OCI-LY7 (cell line): ENCODE data around the gene ROMO1. TPM values are rescaled to one million over a fixed set of nuclear protein-coding genes. Genes with fewer than 3 reads are reported as not detected.
A peak's percentile ranks its signal among the peaks of the same experiment; 100 is the strongest.

Source experiments
- BruUV-seq: library from RNA; stranded (reverse); fragments of 400-500 nt; replicated peaks from 2 replicates; lab custom pipeline; 2021; lab: Mats Ljungman, UMichigan
- CTCF ChIA-PET: fragments of 300-600 bp; sonication (Branson Sonifier 250); formaldehyde crosslinking; loops from one replicate; lab custom pipeline; 2022; ENCODE audit warnings: antibody characterized with exemption; ENCODE audit not compliant: unreplicated experiment; lab: Charles Lee
- POLR2A ChIA-PET: fragments of 300-600 bp; sonication (Branson Sonifier 250); formaldehyde crosslinking; loops from one replicate; lab custom pipeline; 2022; ENCODE audit warnings: antibody characterized with exemption; lab: Charles Lee
- DNase-seq: peaks from one replicate; pipeline ENCODE4 v3.0.0-alpha.2; 2015; ENCODE audit warnings: low spot score
- H2AFZ ChIP-seq: fragments of 200-600 bp; sonication (generic), shearing (Covaris generic); 2 replicates; pipeline ENCODE4 v1.6.1; 2014; ENCODE audit warnings: mild to moderate bottlenecking, antibody characterized with exemption, low read length, moderate library complexity
- H3K27ac ChIP-seq: fragments of 200-600 bp; sonication (generic); 2 replicates; pipeline ENCODE4 v1.5.1; 2014; ENCODE audit warnings: mixed run types, low read depth, mild to moderate bottlenecking, moderate library complexity, low read length, inconsistent platforms; ENCODE audit not compliant: poor library complexity, severe bottlenecking
- H3K36me3 ChIP-seq: fragments of 200-600 bp; sonication (generic); 2 replicates; pipeline ENCODE4 v1.6.1; 2014; ENCODE audit warnings: mild to moderate bottlenecking, antibody characterized with exemption, low read length, moderate library complexity, mixed read lengths; ENCODE audit not compliant: insufficient read depth
- H3K4me1 ChIP-seq: fragments of 200-600 bp; sonication (generic); 2 replicates; pipeline ENCODE4 v1.5.1; 2014; ENCODE audit warnings: mild to moderate bottlenecking, low read length; ENCODE audit not compliant: insufficient read depth, poor library complexity, severe bottlenecking
- H3K4me2 ChIP-seq: fragments of 200-600 bp; sonication (generic); 2 replicates; pipeline ENCODE4 v1.6.1; 2014; ENCODE audit warnings: mild to moderate bottlenecking, low read length
- H3K4me3 ChIP-seq: fragments of 200-600 bp; sonication (generic); 2 replicates; pipeline ENCODE4 v1.5.1; 2014; ENCODE audit warnings: mild to moderate bottlenecking, low read depth, low read length; ENCODE audit not compliant: poor library complexity, severe bottlenecking
- H3K79me2 ChIP-seq: fragments of 200-600 bp; sonication (generic); 2 replicates; pipeline ENCODE4 v1.6.1; 2016; ENCODE audit warnings: low read depth, mild to moderate bottlenecking, low read length, moderate library complexity, mixed read lengths; ENCODE audit not compliant: insufficient read depth
- H3K9me2 ChIP-seq: fragments of 200-600 bp; sonication (generic); 2 replicates; pipeline ENCODE4 v1.6.1; 2016; ENCODE audit warnings: mild to moderate bottlenecking, low read length, mixed read lengths; ENCODE audit not compliant: insufficient read depth
- H3K9me3 ChIP-seq: fragments of 200-600 bp; sonication (generic); 2 replicates; pipeline ENCODE4 v1.6.1; 2014; ENCODE audit warnings: mild to moderate bottlenecking, mixed run types, low read length, mixed read lengths
- H4K20me1 ChIP-seq: fragments of 200-600 bp; sonication (generic); 2 replicates; pipeline ENCODE4 v1.6.1; 2014; ENCODE audit warnings: mild to moderate bottlenecking, antibody characterized with exemption, low read length, moderate library complexity, mixed read lengths; ENCODE audit not compliant: insufficient read depth
- EZH2phosphoT487 ChIP-seq: fragments of 200-600 bp; sonication (generic); IDR thresholded peaks from 2 replicates; pipeline ENCODE4 v1.6.1; 2018; ENCODE audit warnings: low read depth, borderline replicate concordance, mild to moderate bottlenecking, mixed run types, antibody characterized with exemption, low read length, moderate library complexity, mixed read lengths
- intact Hi-C: fragments of 100-400 bp; cut with micrococcal nuclease; formaldehyde crosslinking; loops from one replicate; pipeline ENCODE4 v1.10.0; 2022; ENCODE audit not compliant: unreplicated experiment
- total RNA-seq, 2 experiments: library from RNA; depleted of rRNA in 1 of 2; stranded (reverse); fragments of >200 nt in 1 of 2; shearing (Covaris generic) in 1 of 2; gene quantifications; 2 replicates each; pipeline ENCODE4 v1.2.3, GENCODE V29; 2014 to 2022
- TF ChIP-seq, protein P1 (sequence below): fragments of 200-600 bp; sonication (generic); conservative IDR thresholded peaks from 2 replicates; pipeline ENCODE4 v1.5.1; 2014; ENCODE audit warnings: mild to moderate bottlenecking, antibody characterized with exemption, low read length, moderate library complexity, mixed read lengths

The ROMO1 gene
- total RNA-seq, 2 experiments from 2014 or later = 164 to 393 TPM

DNA sequence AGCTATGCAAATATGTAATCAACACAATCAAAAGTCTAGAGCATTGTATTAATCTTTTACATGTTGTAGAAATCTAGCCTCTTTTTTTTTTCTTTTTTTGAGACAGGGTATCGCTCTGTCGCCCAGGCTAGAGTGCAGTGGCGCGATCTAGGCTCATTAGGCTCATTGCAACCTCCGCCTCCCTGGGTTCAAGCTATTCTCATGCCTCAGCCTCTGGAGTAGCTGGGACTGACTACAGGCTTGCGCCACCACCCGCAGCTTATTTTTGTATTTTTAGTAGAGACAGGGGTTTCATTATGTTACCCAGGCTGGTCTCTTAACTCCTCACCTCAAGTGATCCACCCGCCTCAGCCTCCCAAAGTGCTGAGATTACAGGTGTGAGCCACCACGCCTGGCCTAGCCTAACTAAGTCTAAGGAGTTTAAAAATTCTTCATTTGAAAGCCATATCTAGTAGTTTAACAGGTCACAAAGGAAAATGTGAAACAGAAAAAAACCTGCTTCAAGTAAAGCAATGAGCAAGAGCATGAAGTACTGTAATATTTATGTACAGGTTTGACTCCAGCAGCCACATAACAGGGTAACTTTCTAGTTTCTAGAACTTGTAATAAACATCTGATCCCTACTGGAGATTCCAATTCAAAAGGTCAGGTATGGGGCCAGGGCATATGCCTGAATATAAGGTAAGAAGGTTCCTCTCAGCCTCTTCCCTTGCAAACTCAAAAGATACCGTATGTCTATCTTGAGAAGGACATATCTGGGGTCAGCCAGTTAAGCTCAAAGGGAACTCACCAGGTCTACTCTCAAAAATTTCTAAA, 38.9 kb upstream of the ROMO1 start:
- H3K4me3 ChIP-seq = peak overlapping the region; percentile 76
- peaks cover 47% of the 10 kb centered on the region for H3K4me1 ChIP-seq
- H3K27ac ChIP-seq = no peak overlapping the region
- POLR2A ChIA-PET = interaction anchor here (0.8 to 1.5 kb wide), 2 partner anchors 8 to 19 kb away, joined by 3 to 4 read pairs; no protein-coding TSS in a partner anchor
- H3K9me3 ChIP-seq = no peaks in the 10 kb centered on the region; the same call in 1 of the 2 replicates
- peaks cover 66% of the 10 kb centered on the region for H3K36me3 ChIP-seq
- CTCF ChIA-PET = no interaction called here
- peaks cover 61% of the 10 kb centered on the region for H4K20me1 ChIP-seq
- intact Hi-C loops = loop anchor here (5.0 to 10.0 kb wide), 2 partner anchors 82 to 96 kb away; partner anchors contain the start of gene RBM39
- no TSS peak for BruUV-seq
- no peak overlapping the region for H2AFZ ChIP-seq
- H3K79me2 ChIP-seq = peaks cover 94% of the 10 kb centered on the region
- TF ChIP-seq, protein P1, sequence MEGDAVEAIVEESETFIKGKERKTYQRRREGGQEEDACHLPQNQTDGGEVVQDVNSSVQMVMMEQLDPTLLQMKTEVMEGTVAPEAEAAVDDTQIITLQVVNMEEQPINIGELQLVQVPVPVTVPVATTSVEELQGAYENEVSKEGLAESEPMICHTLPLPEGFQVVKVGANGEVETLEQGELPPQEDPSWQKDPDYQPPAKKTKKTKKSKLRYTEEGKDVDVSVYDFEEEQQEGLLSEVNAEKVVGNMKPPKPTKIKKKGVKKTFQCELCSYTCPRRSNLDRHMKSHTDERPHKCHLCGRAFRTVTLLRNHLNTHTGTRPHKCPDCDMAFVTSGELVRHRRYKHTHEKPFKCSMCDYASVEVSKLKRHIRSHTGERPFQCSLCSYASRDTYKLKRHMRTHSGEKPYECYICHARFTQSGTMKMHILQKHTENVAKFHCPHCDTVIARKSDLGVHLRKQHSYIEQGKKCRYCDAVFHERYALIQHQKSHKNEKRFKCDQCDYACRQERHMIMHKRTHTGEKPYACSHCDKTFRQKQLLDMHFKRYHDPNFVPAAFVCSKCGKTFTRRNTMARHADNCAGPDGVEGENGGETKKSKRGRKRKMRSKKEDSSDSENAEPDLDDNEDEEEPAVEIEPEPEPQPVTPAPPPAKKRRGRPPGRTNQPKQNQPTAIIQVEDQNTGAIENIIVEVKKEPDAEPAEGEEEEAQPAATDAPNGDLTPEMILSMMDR = no peak
- TF ChIP-seq EZH2phosphoT487 = no peak
- H3K9me2 ChIP-seq = no peaks in the 10 kb centered on the region
- H3K4me2 ChIP-seq = peak overlapping the region; percentile 96
- no peak for DNase-seq

DNA sequence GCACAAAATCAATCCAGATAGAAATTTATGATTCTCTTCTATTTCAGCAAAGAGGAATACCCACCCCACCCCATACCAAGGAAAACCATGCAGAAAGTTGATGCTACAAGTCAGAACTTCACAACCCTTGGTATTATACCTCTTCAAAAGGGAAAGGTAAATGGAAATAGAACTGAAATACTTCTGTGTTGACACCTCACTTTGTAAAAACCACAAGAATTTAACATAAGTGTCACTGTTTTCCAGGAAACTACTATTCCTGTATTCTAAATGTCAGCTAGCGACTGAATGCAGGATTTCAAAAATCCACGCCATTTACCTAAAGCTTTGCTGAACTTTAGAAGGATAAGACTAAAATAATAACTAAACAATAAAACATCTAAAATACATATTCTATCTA, 38.2 kb upstream of the ROMO1 start:
- Histone ChIP-seq H4K20me1 (peaks cover 61% of the 10 kb centered on the region), H3K4me3 (peak overlapping the region; percentile 76)
- intact Hi-C loops = loop anchor here (5.0 to 10.0 kb wide), 2 partner anchors 81 to 96 kb away; partner anchors contain the start of gene RBM39

More for the DNA sequence above, 38.2 kb upstream of the ROMO1 start:
- no peak for TF ChIP-seq EZH2phosphoT487
- TF ChIP-seq, protein P1 = no peak
- no peak for DNase-seq
- Histone ChIP-seq H3K27ac (no peak overlapping the region), H3K4me1 (peaks cover 47% of the 10 kb centered on the region), H3K79me2 (peaks cover 87% of the 10 kb centered on the region), H3K36me3 (peaks cover 59% of the 10 kb centered on the region), H3K9me3 (no peaks in the 10 kb centered on the region; the same call in 1 of the 2 replicates), H2AFZ (no peak overlapping the region), H3K9me2 (no peaks in the 10 kb centered on the region), H3K4me2 (peak overlapping the region; percentile 96)
- no TSS peak for BruUV-seq
- ChIA-PET POLR2A (interaction anchor here (0.5 to 0.8 kb wide), 3 partner anchors 9 to 1131 kb away, joined by 3 to 4 read pairs (median 3); no protein-coding TSS in a partner anchor), CTCF (no interaction called here)
